Renal cortical epithelial cell (primary cell): ENCODE data around the gene SPECC1. TPM values are rescaled to one million over a fixed set of nuclear protein-coding genes. Genes with fewer than 3 reads are reported as not detected.
"Not testable (repeated sequence)": the region's sequence is repeated elsewhere in the genome, so short reads cannot be mapped to it uniquely, and the experiment has no call there.

Experiments
- DNase-seq: peaks from one replicate; pipeline ENCODE4 v3.0.0-alpha.2; 2011; ENCODE audit warnings: low read depth
- total RNA-seq: library from RNA; depleted of rRNA; stranded (reverse); fragments of >200 nt; gene quantifications from 2 replicates; pipeline ENCODE4 v1.2.3, GENCODE V29; 2014

The SPECC1 gene, protein sequence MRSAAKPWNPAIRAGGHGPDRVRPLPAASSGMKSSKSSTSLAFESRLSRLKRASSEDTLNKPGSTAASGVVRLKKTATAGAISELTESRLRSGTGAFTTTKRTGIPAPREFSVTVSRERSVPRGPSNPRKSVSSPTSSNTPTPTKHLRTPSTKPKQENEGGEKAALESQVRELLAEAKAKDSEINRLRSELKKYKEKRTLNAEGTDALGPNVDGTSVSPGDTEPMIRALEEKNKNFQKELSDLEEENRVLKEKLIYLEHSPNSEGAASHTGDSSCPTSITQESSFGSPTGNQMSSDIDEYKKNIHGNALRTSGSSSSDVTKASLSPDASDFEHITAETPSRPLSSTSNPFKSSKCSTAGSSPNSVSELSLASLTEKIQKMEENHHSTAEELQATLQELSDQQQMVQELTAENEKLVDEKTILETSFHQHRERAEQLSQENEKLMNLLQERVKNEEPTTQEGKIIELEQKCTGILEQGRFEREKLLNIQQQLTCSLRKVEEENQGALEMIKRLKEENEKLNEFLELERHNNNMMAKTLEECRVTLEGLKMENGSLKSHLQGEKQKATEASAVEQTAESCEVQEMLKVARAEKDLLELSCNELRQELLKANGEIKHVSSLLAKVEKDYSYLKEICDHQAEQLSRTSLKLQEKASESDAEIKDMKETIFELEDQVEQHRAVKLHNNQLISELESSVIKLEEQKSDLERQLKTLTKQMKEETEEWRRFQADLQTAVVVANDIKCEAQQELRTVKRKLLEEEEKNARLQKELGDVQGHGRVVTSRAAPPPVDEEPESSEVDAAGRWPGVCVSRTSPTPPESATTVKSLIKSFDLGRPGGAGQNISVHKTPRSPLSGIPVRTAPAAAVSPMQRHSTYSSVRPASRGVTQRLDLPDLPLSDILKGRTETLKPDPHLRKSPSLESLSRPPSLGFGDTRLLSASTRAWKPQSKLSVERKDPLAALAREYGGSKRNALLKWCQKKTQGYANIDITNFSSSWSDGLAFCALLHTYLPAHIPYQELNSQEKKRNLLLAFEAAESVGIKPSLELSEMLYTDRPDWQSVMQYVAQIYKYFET
- 88.7 and 144 TPM in 2 replicates for total RNA-seq

DNA sequence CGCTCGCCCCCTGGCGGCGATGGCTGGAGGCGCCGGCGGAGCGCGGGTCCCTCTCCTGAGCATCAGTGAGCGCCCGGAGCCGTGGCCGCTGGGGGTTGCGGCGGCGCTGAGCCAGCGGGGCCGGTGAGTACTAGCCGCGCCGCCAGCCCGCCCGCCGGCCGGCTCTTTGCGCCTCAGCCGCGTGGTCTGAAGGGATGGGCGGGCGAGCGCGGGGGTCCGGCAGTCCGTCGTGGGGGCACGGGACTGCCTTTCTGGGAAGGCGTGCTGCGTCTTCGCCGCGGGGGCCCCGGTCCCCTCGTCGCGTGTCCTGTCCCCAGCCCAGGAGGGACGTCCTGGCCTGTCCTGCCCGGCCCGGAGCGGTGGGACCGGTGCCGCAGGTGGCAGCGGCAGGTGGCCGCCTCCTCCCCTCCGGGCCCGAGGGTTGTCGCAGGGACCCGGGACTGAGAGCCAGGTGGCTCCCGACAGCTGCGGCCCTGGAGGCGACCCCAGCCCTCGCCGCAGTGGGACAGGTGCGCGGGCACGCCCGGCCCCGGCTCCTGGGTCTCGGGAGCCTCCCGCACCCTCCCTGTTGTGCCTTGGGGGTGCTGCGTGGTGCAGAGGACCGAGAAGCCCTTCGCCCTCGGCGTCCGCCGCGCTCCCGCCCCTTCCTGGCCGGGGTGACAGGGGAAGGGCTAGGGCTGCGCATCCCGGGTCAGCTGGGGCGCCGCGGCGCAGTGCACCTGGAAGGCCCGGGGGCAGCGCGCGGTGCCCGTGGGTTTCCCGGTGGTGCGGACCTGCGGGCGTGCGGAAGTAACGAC lies at the start of gene SPECC1:
TSS of gene SPECC1 (plus strand) at position 58 of the 797 bp plus-strand sequence. CDS start 87,293 bp downstream, outside the sequence.
- peak; percentile 10 for DNase-seq

DNA sequence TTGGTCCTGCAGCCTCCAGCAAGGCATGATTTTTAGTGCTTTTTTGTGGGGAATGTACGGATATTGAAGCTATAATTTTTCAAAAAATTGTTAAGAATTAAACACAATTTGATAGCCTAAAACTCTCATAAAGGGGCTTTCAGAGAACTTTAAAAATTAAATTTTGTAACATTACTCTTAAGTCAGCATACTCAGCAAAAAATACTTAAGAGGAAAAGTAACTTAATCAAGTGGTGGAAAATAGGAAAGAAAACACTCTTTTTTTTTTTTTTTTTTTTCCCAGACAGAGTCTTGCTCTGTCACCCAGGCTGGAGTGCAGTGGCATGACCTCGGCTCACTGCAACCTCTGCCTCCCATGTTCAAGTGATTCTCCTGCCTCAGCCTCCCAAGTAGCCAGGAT lies 46.2 kb upstream of the SPECC1 start:
- DNase-seq = not testable (repeated sequence)

DNA sequence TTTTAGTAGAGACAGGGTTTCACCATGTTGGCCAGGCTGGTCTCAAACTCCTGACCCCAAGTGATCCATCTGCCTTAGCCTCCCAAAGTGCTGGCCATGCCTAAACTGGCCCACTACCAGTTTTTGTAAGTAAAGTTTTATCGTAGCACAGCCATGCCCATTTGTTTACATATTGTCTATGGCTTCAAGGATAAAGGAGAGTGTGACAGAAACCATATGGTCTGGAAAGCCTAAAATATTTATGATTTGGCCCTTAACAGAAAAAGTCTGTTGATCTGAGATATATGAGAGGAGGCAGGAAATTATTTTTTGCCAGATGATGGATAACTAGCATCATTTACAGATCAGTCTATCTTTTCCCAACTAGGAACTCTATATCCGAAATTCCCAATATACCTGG lies 36.0 kb upstream of the SPECC1 start:
- DNase-seq = no peak

DNA sequence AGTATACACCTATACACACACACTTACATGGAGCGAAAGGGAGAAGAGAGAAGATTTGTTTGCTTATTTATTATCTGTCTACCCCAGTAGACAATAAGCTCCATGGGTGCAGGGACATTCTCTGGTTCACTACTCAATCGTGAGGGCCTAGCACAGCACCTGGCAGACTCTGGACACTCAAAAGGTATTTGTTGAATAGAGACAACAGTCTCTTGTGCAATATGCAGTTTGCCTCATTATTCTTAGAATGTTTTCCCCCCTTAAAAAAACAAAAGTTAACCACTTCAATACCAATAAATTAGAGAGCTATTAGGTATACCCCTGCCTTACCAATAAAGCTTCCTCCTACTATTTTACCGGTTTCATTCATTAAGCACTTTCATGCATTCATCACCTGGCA lies 33.6 kb upstream of the SPECC1 start:
- no peak for DNase-seq

DNA sequence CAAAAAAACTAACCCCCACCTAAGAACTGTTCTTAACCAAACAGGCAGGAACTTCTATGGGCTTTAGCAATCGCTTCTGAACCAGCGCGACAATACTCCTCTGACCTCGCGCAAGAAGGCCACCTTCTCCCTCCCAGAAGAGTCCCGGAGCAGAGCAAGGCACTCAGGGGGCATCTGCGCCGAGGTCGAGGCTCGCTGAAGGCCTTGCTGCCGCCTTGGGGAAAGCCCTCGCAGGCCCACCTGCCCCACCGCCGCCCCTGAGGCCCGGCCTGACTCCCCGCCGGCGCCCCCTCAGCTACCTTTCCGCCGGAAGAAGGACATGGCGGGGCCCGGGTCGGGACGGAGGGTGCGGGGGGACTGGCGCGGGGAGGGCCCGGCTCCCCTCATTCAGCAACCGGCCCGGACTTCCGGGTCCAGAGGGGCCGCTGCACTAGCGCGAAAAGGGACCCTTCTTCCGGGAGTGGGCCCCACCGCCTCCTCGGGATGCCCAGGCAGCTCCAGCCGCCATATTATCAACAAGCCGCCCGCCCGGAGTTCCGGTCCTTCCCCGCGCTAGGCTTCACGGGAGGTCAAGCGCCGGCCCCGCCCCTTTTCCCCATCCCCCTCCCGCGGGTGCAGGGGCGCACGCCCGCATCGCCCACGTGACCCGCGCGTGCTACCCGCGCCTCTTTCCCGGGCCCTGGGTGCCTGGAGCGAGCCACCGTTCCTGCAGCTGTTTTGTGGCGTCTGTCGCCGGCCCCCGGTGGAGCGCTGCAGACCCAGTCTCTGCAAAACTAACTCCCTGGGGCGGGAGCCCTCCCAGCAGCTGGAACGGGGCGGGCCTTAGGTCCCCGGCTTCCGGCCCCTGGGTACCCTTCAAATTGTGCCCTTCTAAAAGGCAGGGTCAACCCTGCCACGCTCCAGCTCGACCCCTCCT lies 31.6 kb upstream of the SPECC1 start, which contains the start of gene AKAP10:
TSS of gene AKAP10 (minus strand) at position 536 of the 916 bp plus-strand sequence. CDS start at position 387, 149 bp downstream.
- DNase-seq = peak; percentile 41

DNA sequence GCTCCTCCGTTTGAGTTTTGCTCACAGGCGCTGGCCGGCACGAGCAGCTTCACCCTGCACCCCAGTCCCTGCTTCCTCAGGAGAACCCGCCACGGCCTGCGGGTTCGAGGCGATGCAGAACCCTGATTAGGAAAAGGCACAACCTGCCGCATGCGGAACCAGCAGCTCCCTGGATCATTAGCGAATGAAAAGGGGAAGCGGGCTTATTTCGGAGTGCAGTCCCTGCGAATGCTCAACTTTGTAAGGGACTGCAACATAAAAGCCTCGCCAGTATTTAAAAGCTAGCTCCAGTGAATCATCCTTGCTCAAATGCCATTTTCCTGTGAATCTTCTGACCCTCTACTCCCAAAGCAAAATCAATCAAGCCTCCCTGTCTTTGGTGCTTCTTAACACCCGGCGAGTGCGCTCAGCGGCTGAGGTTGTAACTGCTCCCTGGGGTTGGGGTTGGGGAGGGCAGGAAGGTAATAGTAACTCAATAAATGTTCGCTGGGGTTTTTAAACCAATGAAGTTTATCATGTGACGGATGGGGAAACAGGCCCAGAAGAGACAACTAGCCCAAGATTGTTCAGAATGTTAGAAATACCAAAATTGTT lies 30.9 kb upstream of the SPECC1 start:
- DNase-seq = no peak

DNA sequence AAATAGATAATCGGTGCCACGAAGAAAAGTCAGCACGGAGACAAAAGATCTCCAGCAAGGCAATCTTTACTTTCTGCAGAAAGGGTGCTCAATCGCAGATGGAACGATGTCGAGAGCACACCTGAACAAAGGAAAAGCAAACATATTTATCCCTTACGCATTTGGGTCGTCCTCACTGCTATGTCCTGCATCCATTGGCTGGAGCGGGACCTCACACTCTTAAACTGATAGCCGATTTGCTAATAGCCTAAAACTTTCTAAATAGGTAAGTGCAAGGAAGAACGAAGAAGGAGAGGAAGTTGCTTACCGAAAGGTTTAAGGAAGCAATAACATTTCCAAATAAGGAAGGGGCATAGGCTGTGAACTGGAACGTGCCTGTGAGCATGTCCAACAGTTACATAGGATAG lies 30.4 kb upstream of the SPECC1 start:
- no peak for DNase-seq

DNA sequence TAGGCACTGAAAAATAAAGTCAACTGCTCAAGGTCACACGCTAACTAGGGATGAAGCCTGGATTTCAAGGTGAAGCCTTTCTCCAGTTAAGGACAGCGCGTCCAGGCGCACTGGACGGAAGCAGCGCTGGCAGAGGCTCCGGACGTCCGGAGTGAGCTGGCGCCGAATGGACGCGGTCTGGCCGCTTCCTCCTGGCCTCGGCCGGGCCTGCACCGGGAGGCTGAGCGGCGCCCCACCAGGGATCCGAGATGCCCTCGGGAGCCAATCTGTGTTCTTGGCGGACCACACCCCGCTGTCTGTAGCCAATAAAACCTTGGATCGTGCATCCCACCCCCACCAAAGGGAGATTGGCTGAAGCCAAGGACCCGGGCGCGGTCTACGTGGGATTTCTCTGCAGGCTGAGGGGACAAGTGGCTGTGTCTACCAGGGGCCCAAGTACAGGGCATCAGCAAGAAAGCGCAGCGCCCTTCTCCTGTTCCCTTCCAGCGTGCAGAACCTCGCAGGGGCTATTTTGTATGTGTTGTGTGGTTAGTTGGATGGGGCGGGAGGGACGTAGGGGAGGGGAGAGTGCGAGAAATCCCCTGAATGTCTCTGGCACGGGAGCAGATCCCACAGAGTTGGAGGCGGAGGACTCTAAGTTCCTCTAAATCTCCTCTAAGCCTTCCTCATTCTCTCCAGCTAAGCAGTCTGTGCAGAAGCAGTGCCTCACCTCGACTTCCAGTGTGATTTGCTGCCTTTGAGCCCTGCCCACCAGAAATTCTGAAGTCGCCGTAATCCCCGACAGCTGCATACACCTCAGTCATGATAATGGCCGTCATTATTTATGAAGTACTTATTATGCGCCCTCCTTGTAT lies 29.0 kb upstream of the SPECC1 start:
- DNase-seq = no peak

DNA sequence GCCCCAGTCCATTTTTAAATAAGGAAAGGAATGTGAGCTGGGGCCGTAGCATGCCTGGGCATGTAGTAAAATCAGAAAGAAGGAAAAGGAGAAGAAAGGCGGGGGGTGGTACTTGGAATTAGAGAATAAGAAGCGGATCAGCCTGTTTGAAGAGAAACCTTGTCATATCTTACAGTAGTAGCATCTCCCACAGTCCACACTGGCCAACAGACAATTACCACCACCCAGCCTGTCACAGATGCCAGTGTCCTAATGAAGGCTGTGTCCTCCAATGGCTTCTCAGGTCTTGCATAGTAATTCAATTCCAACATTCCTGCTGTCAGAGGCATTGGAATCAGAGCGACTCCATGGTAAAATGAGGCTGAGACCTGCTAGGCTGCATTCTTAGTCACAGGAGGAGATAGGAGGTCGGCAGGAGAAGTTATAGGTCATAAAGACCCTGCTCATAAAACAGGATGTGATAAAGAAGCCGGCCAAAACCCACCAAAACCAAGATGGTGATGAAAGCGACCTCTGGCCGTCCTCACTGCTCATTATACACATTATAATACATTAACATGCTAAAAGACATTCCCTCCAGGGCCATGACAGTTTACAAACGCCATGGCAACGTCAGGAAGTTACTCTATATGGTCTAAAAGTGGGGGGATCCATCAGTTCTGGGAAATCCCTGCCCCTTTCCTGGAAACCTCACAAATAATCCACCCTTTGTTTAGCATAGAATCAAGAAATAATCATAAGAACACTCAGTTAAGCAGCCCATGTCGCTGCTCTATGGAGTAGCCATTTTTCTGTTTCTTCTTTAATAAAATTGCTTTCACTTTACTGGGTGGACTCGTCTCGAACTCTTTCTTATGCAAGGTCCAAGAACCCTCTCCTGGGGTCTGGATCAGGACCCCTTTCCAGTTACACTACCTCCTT lies 22.0 kb upstream of the SPECC1 start:
- no peak for DNase-seq

DNA sequence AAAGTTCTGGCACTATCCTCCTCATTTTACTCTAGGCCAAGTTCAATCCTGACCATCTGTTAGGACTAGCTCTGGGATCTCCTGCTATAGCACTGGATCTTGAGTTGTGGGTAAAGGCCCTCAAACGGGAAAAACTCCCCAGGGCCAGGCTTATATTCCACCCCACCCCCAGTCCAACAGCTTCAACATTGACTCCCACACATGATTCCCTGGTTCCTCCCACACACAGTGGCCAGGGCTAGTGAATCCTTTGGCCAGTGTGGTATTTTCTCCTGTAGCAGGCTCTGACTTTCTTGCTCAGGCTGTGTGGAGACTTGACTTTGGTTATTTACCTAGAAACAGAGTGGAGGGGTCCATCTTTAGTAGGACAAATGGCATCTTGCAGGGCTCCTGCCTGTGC lies 21.3 kb upstream of the SPECC1 start:
- DNase-seq = no peak

DNA sequence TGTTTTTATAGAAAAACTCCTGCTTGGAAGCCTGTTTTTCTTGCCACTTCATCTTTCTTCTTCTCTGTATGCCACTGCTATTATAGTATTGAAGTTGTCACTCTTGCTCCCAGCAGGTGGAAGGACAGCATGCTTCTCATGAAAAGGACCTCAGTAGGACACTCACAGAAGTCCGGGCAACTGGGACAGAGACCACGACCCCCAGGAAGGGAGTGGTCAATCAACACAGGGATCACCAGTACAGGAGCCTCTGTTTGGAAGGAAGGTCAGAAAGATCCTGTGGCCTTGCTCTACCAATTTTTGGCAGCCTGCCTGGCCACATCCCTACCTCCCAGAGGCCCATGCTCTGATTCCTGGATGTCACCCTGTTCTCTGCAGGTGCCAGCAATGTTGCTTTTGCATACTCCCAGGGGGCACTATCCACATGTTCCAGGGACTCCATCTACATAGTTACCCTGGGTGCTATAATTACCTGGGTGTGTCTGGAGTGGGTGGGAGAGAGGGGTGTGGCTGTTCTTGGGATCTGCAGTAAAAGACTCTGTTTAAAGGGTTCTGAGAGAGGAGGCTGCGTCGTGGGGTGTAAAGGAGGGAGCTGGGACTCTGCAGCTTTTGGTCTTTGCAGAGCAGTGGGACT lies 17.8 kb upstream of the SPECC1 start:
- DNase-seq = no peak

DNA sequence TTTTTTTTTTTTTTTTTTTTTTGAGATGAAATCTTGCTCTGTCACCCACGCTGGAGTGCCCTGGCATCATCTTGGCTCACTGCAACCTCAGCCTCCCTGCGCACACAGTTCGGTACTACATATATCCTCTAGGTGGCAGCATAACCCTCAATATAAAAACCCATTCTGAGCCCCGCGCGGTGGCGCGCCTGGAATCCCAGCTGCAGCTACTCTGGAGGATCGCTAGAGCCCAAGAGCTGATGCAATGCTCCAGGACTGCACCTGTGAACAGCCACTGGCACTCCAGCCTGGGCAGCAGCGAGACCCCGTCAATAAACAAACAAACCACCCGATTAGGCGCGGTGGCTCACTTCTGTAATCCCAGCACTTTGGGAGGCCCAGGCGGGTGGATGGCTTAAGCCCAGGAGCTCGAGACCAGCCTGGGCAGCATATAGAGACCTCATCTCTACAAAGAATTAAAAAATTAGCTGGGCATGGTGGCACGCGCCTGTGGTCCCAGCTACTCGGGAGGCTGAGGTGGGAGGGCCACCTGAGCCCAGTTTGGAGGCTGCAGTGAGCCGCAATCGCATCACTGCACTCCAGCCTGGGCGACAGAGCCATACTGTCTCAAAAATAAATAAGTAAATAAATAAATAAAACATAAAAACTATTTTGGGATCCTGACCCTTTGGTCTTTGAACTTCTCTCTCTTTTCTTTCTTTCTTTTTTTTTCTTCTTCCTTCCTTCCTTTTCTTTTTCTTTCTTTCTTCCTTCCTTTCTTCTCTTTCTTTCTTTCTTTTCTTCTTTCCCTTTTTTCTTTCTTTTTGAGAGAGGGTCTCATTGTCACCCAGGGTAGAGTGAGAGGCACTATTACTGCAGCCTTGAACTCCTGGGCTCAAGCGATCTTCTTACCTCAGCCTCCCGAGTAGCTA lies 16.1 kb upstream of the SPECC1 start:
- peak; percentile 84 for DNase-seq

DNA sequence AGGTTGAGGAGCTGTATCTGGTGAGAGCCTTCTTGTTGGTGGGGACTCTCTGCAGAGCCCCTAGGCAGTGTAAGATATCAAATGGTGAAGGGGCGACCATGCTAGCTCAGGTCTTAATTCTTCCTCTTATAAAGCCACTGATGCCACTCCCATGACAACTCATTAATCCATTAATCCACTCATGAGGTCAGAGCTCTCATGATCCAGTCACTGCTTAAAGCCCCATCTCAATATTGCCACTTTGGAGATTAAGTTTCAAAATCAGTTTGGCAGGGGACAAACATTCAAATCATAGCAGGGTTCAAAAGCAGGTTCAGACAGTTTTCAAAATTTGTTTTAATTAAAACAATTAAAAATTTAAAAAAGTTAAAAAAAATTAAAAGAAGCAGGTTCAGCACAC lies 13.1 kb upstream of the SPECC1 start:
- DNase-seq = no peak

DNA sequence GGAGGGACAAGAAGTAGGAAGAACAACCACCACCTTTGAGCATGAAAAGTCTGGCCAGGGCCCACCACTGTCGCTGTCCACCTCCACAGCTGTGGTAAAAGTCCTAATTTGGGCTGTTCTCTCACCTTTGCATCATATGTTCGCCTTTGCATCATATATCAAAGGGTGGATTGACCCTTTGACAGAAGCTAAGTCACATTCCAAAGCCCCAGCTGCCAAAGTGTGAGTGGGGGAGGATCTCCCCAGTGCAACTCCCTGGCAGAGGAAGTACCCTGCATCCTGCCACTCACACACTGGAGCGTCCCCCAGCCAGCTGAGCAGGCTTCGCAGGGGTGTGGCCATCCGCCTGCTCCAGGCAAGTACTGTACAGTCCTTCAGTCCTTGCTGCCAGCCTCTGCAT lies 12.7 kb upstream of the SPECC1 start:
- DNase-seq = no peak

DNA sequence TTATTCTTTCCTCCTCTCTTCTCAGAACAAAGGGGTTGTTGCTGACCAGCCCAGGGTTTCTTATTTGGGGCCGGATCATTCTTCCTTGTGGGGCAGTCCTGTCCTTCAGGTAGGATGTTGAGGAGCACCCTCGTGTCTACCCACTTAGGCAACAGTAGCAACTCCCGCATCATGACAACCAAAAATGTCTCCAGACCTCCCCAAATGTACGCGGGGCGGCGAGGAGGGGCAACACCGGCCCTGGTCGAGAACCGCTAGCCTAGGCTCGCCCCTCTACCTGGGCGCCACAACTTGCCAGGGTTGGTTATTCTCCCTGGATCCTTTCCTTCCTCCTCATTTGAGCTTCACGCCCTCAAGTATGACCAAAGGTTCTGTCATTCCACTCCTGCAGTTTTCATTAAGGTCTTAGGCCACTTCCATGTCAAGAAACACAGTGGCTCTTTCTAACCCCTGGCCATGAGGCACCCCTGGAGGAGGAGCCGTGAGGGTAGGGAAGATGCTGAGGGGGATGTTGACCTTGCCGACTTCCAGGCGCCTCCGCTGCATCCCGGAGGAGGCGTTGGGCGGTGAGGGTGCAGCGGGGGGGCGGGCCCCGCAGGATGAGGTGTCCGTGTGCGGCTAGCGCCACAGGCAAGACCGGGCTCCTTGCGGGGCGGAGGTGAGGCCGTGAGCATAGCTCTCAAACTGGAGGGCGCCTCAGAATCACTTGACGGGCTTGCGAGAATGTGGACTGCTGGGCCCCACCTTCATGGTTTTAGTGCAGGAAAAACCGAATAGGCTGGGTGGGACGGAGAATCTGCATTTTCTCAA lies 712 bp upstream of the SPECC1 start:
- no peak for DNase-seq

DNA sequence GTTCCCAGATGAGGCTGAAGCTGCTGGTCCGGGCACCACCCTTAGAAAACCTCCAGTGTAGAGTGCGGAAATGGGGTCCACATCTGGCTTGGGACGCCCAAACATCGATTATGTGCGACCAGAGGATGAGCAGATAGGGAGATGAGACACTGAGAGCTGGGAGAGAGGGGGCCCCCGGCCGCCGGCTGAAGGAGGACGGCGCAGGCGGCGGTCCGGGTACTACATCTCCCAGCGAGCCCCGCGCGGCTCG lies 182 bp upstream of the SPECC1 start:
- no peak for DNase-seq
